IPS-18c (cell line): ENCODE measurements around the gene TRIM9.

Experiments used
- H3K4me3 ChIP-seq: 2 replicates; pipeline ENCODE4 v1.7.0; 2013; ENCODE audit warnings: low read depth, mild to moderate bottlenecking, low read length, moderate library complexity; ENCODE audit not compliant: insufficient read depth
- H3K9me3 ChIP-seq: one replicate; pipeline ENCODE4 v1.6.1; 2013; ENCODE audit warnings: mild to moderate bottlenecking, low read length, moderate library complexity; ENCODE audit not compliant: control insufficient read depth, insufficient read depth

TRIM9 gene

GRCh38 chr14:51073731-51074130 is 21.2 kb downstream of the TRIM9 start:
- H3K4me3 ChIP-seq, result no peak overlapping the region
- H3K9me3 ChIP-seq, result peaks cover 3% of the 10 kb centered on the region

- H3K4me3 ChIP-seq, result no peak overlapping the region
- H3K9me3 ChIP-seq, result peaks cover 3% of the 10 kb centered on the region
Observed at GRCh38 chr14:51072976-51073375, 21.9 kb downstream of the TRIM9 start.

GRCh38 chr14:51071857-51072256 is 23.0 kb downstream of the TRIM9 start:
- Histone ChIP-seq H3K9me3 (peaks cover 3% of the 10 kb centered on the region), H3K4me3 (no peak overlapping the region)

- Histone ChIP-seq H3K9me3 (peaks cover 3% of the 10 kb centered on the region), H3K4me3 (no peak overlapping the region)
Observed at GRCh38 chr14:51070726-51071125, 24.2 kb downstream of the TRIM9 start.

- H3K9me3 ChIP-seq, result peaks cover 3% of the 10 kb centered on the region
- no peak overlapping the region for H3K4me3 ChIP-seq
Observed at GRCh38 chr14:51069055-51069454, 25.9 kb downstream of the TRIM9 start.

GRCh38 chr14:51068268-51068667 is 26.6 kb downstream of the TRIM9 start:
- H3K9me3 ChIP-seq, result peaks cover 3% of the 10 kb centered on the region
- no peak overlapping the region for H3K4me3 ChIP-seq

GRCh38 chr14:51067295-51067694 is 27.6 kb downstream of the TRIM9 start:
- Histone ChIP-seq H3K9me3 (peaks cover 3% of the 10 kb centered on the region), H3K4me3 (no peak overlapping the region)

- Histone ChIP-seq H3K9me3 (peaks cover 3% of the 10 kb centered on the region), H3K4me3 (no peak overlapping the region)
Observed at GRCh38 chr14:51066576-51066975, 28.3 kb downstream of the TRIM9 start.

- Histone ChIP-seq H3K4me3 (no peak overlapping the region), H3K9me3 (peaks cover 2% of the 10 kb centered on the region)
Observed at GRCh38 chr14:51059032-51059431, 35.9 kb downstream of the TRIM9 start.

GRCh38 chr14:51058382-51058781 is 36.5 kb downstream of the TRIM9 start:
- Histone ChIP-seq H3K4me3 (no peak overlapping the region), H3K9me3 (peaks cover 2% of the 10 kb centered on the region)

- no peak overlapping the region for H3K4me3 ChIP-seq
Observed at GRCh38 chr14:51056421-51056820, 38.5 kb downstream of the TRIM9 start.

GRCh38 chr14:51053157-51053556 is 41.7 kb downstream of the TRIM9 start:
- Histone ChIP-seq H3K9me3 (peaks cover 2% of the 10 kb centered on the region), H3K4me3 (no peak overlapping the region)

More at GRCh38 chr14:51056421-51056820, 38.5 kb downstream of the TRIM9 start:
- peaks cover 2% of the 10 kb centered on the region for H3K9me3 ChIP-seq

- no peaks in the 10 kb centered on the region for H3K9me3 ChIP-seq
Observed at GRCh38 chr14:51044961-51045360, 49.9 kb downstream of the TRIM9 start.

GRCh38 chr14:51041883-51042282 is 53.0 kb downstream of the TRIM9 start:
- H3K4me3 ChIP-seq, result no peak overlapping the region
- no peaks in the 10 kb centered on the region for H3K9me3 ChIP-seq

More at GRCh38 chr14:51044961-51045360, 49.9 kb downstream of the TRIM9 start:
- H3K4me3 ChIP-seq, result no peak overlapping the region

- Histone ChIP-seq H3K4me3 (no peak overlapping the region), H3K9me3 (no peaks in the 10 kb centered on the region)
Observed at GRCh38 chr14:51041108-51041531, 53.8 kb downstream of the TRIM9 start.

GRCh38 chr14:51039252-51039651 is 55.7 kb downstream of the TRIM9 start:
- Histone ChIP-seq H3K4me3 (no peak overlapping the region), H3K9me3 (no peaks in the 10 kb centered on the region)

GRCh38 chr14:51035611-51036192 is 59.2 kb downstream of the TRIM9 start:
- Histone ChIP-seq H3K4me3 (no peak overlapping the region), H3K9me3 (no peaks in the 10 kb centered on the region)

- no peak overlapping the region for H3K4me3 ChIP-seq
- H3K9me3 ChIP-seq, result no peaks in the 10 kb centered on the region
Observed at GRCh38 chr14:51028851-51029754, 65.8 kb downstream of the TRIM9 start.
